NCI-H2196 (cell line): ENCODE measurements around the gene GUCY1A1.
A peak's percentile ranks its signal among the peaks of the same experiment; 100 is the strongest.

Source experiments
- DNase-seq: peaks from one replicate; lab custom pipeline; 2025; ENCODE audit not compliant: unreplicated experiment; lab: John Stamatoyannopoulos, UW

GUCY1A1 gene

DNA sequence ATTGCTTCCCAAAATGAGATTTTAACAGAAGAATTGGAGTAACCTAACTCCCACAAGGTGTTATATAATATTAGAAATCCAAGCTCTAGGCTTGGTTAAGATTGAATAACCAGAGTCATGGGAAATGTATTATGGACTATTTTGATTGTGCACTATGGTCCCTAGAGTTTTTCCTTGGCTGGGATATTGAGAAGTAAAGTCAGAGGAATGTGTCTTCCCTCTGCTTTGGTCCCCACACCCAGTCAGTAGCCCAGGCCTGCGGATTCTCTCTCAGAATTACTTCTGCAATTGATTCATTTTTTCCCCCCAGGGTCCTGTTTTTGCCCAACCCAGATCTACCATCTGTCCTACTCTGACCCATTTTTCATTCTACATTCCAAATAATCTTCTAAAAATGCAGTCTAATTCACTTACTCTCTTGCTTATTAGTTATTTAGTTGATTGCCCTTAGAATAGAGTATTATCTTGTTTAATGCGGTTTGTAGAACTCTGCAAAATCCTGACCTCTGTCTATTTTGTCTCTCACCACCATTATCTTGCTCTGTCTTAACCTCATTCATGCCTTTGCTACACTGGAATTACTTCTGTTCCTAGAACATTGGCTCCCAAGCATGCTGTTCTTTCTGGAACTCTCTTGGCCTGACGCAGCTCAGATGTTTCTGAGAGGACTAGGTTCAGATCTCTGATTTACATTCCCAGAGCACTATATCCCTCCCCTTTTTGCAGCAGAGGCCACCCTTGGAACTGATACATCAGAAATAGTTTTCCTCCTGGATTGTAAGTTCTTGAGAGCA, 23.6 kb downstream of the GUCY1A1 start:
- no peak for DNase-seq

DNA sequence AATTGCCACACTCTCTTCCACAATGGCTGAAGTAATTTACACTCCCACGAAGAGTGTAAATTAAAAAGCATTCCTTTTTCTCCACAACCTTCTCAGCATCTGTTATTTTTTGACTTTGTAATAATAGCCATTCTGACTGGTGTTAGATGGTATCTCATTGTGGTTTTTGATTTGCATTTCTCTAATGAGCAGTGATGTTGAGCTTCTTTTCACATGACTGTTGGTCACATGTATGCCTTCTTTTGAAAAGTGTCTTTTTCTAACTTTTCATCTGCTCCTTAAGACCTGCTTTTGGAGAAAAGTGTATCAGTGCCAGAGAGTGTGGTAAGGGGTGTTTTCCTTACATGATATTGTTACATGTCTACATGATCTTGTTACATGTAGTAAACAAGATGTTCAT, 25.7 kb downstream of the GUCY1A1 start:
- DNase-seq = no peak

DNA sequence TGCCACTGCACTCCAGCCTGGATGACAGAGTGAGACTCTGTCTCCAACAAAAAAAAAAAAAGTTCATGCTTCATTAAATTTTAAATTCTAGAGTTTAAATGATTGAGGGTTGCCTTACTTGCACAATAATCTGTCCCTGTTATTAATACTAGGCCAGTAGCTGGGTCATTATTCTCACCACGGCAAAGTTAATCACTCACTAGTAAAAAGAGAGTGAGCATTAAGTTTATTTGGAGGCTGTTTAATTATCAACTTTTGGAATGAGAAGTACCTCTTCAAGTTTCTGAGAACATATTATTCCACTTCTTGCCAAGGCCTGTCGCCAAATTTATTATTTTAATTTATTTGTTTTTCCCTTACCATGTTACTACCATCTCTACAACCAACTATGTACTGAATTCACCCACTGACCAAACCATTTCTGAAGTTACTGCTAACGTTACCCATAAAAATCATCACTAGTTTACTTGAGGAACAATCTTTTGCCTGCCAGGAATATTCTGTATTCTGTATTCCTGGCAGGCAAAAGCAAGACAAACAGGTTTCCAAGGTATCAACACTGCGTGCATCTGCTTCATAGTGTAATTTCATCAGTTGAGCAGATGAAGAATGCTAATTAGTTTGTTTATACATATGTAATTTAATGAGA, 26.5 kb downstream of the GUCY1A1 start:
- DNase-seq = peak; percentile 40

DNA sequence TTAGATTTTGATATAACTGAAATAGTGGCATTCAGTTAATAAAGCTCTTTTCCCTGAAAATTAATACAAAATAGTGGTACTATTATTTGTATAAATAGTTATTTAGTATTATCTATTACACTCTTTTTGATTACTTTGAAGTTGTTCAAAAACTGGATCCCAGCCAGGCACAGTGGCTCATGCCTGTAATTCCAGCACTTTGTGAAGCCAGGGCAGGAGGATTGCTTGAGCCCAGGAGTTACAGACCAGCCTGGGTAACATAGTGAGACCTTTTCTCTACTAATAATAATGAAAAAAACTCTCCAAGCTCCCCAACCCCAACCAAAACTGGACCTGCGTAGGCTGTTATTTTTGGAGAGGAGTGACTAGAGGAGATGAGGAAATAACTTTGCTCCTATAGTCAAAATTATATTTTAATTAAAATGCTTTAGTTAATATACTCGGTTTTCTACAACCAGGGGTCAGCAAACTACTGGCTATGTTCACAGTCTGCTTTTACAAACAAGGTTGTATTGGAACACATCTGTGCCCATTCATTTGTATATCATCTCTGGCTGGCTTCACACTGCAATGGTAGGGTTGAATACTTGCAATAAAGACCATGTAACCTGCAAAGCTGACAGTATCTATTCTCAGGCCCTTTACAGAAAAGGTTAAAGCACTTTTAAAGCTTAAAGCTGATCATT, 27.6 kb downstream of the GUCY1A1 start:
- no peak for DNase-seq

DNA sequence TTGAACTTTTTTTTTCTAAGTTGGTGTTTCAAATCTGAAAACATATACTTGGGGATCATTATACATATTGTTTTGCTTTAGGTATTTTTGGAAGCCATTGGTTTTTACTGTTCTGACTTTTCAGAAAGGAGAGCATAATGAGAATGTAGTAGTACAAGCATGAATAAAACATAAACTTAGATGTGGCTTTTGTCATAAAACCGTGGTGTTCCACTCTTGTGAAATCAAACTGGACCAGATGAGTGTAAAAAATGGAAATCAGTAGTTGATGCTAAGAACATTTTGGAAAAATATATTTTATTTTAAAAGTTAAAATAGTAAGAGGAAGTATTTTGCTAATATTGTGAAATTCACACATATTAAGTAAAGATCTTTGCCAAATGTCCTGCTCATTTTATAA, 29.6 kb downstream of the GUCY1A1 start:
- DNase-seq = no peak

DNA sequence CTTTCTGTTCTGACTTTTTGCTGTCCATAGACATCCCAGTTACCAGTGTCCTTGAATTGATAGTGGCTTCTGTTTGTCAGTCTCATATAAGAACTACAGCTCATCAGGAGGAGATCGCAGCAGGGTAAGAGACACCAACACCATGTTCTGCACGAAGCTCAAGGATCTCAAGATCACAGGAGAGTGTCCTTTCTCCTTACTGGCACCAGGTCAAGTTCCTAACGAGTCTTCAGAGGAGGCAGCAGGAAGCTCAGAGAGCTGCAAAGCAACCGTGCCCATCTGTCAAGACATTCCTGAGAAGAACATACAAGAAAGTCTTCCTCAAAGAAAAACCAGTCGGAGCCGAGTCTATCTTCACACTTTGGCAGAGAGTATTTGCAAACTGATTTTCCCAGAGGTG, 30.1 kb downstream of the GUCY1A1 start:
- DNase-seq = no peak

DNA sequence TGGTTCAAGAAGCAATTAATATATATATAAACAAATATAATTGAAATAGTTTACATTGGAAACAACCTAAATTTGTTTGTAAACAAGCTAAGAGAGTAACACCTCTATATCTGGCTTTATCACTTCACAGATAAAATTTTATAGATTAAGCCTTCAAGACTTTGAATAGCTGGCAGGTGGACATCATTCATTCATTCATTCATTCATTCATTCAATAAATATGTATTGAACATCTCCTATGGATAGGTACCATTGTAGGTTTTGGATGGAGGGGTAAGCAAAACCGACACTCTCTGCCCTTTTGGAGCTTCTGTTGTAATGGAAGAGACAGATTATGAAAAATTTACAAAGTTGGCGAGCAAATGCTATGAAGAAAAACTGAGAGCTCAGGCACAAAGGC, 35.2 kb downstream of the GUCY1A1 start:
- no peak for DNase-seq

DNA sequence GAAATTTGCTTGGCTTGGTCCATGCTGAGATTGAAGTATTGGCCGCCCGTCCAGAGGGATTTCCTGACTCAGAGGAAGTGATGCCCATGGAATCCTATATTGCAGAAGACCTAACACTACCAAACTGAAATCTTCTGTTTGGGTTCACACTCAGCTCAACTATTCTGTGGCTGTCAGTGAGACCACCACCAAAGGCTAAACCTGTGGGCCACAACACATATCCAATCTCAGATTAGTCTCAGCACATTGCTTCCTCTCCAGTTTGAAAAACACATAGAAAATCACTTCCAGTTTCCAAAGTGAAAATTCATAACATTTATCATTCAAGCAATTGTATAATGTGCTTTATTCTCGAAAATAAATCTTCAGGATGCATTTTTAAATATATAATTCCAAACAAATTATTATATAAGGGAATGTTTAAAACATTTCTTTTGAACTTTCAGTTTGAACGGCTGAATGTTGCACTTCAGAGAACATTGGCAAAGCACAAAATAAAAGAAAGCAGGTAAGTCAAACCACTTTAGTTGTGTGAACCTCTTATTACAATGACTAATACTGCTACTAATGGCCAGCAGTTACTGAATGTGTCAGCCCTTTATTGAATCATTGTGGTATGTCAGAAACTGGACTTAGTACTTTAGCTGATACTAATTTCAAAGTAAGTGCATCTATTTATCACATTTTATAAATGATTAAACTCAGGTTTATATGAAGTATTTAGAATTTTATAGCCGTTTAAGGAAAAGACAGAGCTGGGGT, 37.0 kb downstream of the GUCY1A1 start:
- no peak for DNase-seq

DNA sequence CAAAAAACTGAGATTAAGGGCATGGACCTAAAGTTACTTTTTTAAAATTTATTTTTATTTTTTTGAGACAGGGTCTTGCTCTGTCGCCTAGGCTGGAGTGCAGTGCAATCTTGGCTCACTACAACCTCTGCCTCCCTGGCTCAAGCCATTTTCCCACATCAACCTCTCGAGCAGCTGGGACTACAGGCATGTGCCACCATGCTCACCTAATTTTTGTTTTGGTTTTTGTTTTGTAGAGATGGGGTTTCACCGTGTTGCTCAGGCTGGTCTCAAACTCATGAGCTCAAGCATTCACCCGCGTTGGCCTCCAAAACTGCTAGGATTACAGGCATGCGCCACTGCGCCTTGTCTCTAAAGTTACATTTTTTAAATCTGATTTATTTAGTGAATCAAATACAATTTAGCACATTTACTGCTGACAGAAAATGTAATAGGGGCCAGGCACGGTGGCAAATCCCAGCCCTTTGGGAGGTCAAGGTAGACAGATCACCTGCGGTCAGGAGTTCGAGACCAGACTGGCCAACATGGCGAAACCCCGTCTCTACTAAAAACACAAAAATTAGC, 38.3 kb downstream of the GUCY1A1 start:
- no peak for DNase-seq

DNA sequence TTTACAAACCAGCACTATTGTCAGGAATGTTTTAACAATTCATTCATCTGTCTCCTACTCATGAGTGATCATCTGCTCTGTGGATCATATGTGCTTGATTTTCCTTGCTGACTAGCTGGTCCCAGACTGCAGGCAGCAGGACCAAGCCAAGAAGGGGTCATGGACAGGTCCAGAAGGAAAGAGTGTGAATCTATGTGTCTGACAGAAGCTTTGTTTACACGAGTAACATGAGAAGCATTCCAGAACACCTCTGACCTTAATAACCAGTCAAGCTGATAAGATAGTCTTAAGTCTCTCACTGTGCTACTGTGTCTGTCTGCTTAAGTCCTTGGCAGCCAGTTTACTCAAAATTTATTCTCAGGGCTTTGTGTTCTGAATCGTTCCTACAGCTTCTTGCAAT, 39.0 kb downstream of the GUCY1A1 start:
- peak; percentile 1 for DNase-seq

DNA sequence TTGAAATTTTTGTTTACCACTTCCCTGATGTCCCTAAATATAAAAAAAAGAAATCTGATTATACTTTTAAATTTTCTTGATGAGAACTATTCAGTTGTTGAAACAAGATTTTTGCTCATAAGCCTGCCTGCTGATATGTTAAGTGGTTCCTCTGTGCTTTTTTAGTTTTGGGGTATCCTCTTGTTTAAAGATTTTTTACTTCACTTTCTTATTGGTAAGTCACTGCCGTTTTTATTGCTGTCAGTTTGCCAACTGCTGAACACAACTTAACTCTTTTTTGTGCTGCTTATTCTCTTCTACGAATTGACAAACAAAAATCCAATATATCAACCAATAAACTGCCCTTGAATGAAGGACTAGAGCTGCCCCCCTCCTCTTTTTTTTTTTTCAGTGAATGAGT, 39.5 kb downstream of the GUCY1A1 start:
- DNase-seq = no peak

DNA sequence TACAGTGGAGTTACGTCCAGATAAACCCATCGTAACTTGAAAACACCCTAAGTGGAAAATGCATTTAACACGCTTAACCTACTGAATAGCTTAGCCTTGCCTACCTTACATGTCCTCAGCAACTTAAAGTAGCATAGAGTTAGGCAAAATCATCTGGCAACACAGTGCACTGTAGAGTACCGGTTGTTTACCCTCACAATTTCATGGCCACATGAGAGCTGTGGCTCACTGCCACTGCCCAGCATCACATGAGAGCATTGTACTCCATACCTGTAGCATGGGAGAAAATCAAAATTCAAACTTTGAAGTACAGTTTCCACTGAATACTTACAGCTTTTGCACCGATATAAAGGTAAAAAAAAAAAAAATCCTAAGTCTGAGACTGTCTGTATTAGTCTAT, 40.6 kb downstream of the GUCY1A1 start:
- DNase-seq = no peak

DNA sequence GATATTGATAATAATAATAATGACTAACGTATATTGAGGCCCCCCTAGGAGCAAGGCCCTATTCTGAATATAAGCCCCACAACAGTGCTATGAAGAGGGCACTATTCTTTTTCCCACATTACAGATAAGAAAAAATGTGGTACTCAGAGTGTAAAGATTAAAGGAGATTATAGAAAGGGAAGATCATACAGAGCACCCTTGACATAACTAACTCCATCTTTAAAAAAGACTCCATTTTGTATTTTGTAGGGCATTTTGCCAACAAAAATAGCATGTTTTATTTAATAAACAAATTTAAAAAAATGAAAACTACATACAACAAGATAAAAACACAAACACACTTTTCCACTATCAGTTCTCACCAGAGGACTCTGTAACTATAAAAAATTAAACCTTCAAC, 42.1 kb downstream of the GUCY1A1 start:
- DNase-seq = no peak

DNA sequence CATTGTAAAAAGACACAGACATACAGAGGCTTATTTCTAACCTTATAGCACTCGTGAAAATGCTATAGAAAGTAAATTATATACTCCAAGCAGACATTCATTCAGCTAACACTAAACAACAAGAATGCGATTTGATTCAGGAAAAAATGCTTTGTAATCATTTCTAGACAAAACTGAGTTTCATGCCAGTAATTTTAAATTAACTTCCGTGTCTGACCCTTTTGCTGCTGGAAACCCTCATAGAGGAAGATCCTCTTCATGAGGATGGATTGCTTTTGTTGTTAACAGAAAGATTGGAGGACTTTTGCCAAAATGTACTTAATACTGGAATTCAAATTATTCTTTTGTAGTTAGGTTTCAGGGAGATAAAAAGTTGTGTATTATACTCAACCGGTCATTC, 43.3 kb downstream of the GUCY1A1 start:
- no peak for DNase-seq

DNA sequence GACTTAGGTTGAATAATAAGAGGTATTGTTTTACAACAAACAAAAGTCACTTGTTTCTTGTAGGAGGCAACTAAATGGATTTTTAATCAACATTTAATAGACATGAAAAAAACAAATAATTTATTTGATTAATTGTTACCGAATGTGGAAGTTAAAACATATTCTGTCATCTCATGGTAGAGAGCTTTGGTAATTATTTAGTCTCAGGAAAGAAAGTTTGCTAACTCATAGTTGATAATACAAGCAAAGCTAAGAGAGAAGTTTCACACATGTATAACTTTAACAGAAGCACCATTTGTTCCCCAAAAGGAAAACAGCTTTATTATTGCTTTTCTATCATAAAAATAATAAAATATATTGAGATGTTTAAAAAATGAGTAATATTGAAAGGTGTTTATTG, 44.9 kb downstream of the GUCY1A1 start:
- DNase-seq = no peak

DNA sequence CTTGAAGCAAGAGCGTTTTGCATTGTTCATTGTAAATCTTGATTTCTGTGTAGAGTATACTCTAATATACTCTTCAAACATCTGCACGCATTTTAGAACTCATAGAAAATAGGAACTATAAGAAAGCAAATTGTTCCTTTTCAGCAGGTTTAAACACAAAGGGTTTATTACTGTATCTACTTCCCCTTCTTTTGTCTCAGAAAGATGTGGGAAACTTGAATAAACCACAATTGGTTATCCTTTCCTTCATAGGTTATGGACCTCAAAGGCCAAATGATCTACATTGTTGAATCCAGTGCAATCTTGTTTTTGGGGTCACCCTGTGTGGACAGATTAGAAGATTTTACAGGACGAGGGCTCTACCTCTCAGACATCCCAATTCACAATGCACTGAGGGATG, 46.2 kb downstream of the GUCY1A1 start:
- no peak for DNase-seq

DNA sequence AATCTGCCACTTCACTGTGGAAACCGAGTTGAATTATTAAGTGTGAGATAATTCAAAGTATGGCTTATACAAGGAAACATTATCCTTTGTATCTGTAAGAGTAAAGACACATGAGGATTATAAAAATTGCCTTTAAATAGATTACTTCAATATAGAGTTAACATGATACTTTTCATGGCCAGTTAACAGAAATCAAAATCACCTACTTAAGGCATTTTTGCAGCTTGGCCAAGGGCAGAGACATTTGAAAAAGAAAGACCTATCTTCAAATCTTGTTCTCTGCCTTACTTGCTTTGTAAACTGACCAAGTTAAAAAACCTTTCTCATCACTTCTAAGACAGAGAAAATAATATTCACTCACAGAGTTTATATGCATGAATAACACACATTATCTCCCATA, 47.3 kb downstream of the GUCY1A1 start:
- no peak for DNase-seq

DNA sequence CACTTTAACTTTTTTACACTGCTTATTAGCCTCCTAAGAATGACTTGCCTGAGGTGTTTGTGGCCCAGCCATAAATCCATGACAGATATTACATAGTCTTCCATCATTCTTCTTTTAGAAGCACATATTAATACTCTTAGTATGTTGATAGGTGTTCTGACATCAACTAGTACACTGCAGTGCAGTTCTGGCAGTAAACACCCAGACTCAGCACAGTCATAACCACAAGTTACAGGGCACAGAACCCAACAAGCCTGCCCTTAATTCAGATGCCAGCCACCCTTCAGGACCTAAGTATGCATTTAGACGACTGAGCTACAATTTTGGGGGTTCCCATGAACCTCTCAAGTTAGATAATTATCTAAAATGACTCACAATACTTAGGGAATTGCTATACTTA, 55.7 kb downstream of the GUCY1A1 start:
- DNase-seq = no peak

DNA sequence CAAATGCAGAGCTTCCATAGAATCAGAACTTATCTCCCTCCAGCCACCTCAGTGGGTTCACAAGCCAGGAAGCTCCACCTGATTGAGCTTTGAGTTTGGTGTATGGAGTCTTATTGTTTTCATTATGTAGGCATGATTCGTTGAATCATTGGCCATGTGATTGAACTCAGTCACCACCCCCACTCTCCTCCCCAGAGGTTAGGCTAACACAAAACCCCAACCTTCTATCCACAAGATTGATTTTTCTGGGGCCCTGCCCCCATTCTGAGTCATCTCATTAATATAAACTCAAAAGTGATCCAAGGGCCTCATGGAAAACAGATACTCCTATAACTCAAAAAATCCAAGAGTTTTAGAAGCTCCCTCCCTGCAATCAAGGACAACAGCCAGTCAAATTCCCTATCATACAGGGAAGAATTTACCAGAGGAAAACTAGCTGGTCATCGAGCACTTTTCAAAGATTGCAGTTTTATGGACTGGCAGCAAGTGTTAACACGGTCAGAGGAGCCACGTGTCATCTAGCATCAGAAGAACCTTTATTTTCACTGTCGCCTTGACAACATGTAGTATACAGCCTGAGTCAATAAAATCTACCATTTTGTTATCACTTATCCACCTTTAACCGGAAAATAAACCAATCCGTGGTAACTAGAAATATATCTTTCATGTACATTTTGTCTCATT, 56.3 kb downstream of the GUCY1A1 start:
- no peak for DNase-seq

DNA sequence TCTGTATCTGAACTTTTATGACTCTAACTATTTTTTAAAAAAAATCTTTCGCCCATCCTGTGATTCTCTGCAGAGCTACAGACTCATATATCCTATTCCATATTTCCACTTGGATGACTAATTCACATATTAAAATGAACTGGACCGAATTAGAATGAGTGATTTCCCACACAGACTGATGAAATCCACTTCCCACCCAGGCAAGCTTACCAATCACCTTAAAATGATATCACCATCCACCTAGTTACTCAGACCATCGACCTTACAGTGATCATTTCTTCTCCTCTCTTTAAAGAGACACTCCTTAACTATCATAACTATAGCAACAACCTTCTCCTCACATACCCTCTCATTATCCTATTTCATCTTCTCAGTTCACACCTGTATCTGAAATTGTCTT, 58.1 kb downstream of the GUCY1A1 start:
- DNase-seq = no peak

DNA sequence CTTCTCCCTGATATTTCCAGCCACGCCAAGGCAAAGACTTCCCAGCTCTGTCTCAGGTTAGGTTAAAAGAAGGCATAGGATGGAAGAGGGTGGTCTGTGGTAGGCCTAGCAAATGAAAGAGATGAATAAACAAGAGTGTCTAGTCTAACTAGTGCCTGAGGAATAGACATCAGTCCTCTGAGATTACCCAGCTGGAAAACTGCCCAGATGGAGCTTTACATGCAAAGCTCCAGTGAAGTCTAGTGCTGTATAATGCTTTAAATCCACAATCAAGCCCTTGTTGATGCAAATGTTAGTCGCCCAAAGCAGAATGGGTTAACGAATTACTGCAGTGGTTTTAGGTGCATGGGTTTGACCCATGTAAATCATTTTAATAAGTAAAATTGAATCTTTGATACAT, 67.4 kb downstream of the GUCY1A1 start:
- peak; percentile 4 for DNase-seq
